ENCODE data around the gene ROGDI.

ROGDI gene

GRCh38 chr16:4833584-4833983 lies 31.2 kb upstream of the ROGDI start:
- Histone ChIP-seq H3K36me3 (ENCODE audit: insufficient read depth, low read length) (peaks cover 88% of the 10 kb centered on the region), H3K9me2 (ENCODE audit: low read depth, low read length) (no peaks in the 10 kb centered on the region), H3K4me2 (ENCODE audit: low read length) (no peak overlapping the region), H2AFZ (ENCODE audit: low read length) (no peak overlapping the region), H3K27me3 (ENCODE audit: insufficient read depth, low read length) (no peaks in the 10 kb centered on the region), H3K9ac (ENCODE audit: low read length) (no peak overlapping the region), H3F3A (ENCODE audit: insufficient read depth, low read length) (no peaks in the 10 kb centered on the region), H3K4me1 (ENCODE audit: insufficient read depth, low read length, severe bottlenecking) (no peaks in the 10 kb centered on the region), H3K79me2 (ENCODE audit: insufficient read depth, low read length) (no peaks in the 10 kb centered on the region), H3K9me3 (ENCODE audit: low read length) (no peaks in the 10 kb centered on the region), H3K27ac (ENCODE audit: low read depth, low read length, poor library complexity, severe bottlenecking) (no peak overlapping the region), H4K20me1 (ENCODE audit: insufficient read depth, low read length) (no peaks in the 10 kb centered on the region), H3K4me3 (ENCODE audit: low read depth, low read length, poor library complexity, severe bottlenecking) (no peak overlapping the region)
- no peak for TF ChIP-seq EZH2 (IDR thresholded peaks at IDR 0.05; ENCODE audit: borderline replicate concordance, low read length)
- TF ChIP-seq, protein P1, sequence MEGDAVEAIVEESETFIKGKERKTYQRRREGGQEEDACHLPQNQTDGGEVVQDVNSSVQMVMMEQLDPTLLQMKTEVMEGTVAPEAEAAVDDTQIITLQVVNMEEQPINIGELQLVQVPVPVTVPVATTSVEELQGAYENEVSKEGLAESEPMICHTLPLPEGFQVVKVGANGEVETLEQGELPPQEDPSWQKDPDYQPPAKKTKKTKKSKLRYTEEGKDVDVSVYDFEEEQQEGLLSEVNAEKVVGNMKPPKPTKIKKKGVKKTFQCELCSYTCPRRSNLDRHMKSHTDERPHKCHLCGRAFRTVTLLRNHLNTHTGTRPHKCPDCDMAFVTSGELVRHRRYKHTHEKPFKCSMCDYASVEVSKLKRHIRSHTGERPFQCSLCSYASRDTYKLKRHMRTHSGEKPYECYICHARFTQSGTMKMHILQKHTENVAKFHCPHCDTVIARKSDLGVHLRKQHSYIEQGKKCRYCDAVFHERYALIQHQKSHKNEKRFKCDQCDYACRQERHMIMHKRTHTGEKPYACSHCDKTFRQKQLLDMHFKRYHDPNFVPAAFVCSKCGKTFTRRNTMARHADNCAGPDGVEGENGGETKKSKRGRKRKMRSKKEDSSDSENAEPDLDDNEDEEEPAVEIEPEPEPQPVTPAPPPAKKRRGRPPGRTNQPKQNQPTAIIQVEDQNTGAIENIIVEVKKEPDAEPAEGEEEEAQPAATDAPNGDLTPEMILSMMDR (IDR thresholded peaks at IDR 0.05; ENCODE audit: low read length): no peak

DNA sequence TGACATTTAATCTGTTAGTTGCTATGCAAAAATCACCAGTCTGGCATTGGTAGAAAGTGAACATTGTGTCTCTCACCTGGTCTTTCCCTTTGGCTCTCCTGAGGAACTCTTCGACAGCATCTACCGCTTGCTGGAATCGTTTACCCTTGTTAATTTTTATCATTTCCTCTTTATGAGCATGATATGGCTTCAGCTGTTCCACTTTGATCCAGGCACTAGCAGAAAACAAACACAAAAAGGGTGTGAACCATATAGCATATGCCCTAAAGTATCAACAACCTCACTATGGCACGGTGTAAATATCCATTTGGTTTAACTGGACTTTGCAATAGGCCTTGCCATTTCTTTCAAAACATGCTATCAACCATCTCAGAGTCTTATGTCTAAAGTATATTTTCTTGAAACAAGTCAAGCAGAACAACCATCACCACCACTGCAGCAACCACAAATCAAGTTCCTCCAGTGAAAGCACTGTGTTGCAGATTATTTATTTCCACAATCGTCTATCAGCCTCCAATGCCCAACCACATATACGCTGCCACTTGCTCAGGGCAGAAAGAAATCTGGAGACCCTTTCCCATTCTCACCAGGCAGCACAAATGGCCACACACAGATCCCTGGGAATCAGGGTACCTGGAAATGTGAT lies 30.4 kb upstream of the ROGDI start:
- H3K79me2 ChIP-seq (ENCODE audit: insufficient read depth, low read length): no peaks in the 10 kb centered on the region
- no peak overlapping the region for H3K27ac ChIP-seq (ENCODE audit: low read depth, low read length, poor library complexity, severe bottlenecking)
- TF ChIP-seq EZH2 (IDR thresholded peaks at IDR 0.05; ENCODE audit: borderline replicate concordance, low read length): no peak
- TF ChIP-seq, protein P1 (IDR thresholded peaks at IDR 0.05; ENCODE audit: low read length): no peak
- H3K9me3 ChIP-seq (ENCODE audit: low read length): no peaks in the 10 kb centered on the region
- H3K9ac ChIP-seq (ENCODE audit: low read length): no peak overlapping the region
- H2AFZ ChIP-seq (ENCODE audit: low read length): no peak overlapping the region
- no peaks in the 10 kb centered on the region for H3K4me1 ChIP-seq (ENCODE audit: insufficient read depth, low read length, severe bottlenecking)
- H3F3A ChIP-seq (ENCODE audit: insufficient read depth, low read length): no peaks in the 10 kb centered on the region
- no peaks in the 10 kb centered on the region for H3K27me3 ChIP-seq (ENCODE audit: insufficient read depth, low read length)
- peaks cover 86% of the 10 kb centered on the region for H3K36me3 ChIP-seq (ENCODE audit: insufficient read depth, low read length)
- no peaks in the 10 kb centered on the region for H4K20me1 ChIP-seq (ENCODE audit: insufficient read depth, low read length)
- no peak overlapping the region for H3K4me3 ChIP-seq (ENCODE audit: low read depth, low read length, poor library complexity, severe bottlenecking)
- no peaks in the 10 kb centered on the region for H3K9me2 ChIP-seq (ENCODE audit: low read depth, low read length)
- H3K4me2 ChIP-seq (ENCODE audit: low read length): no peak overlapping the region

DNA sequence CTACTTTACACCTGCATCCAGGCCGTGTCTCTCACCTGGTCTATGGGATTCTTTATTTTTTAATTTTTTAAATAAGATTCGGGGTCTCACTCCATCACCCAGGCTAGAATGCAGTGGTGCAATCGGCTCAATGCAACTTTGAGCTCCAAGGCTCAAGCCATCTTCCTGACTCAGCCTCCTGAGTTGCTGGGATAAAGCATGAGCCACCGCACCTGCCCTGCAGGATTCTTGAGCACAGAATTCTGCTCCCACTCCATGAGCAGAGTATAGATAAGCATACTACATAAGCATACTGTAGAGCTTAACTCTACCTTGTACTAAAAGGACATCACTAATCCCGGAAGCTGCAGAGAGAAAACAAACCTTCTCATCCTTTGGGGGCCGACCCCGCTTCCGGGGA lies 29.2 kb upstream of the ROGDI start:
- peaks cover 86% of the 10 kb centered on the region for H3K36me3 ChIP-seq (ENCODE audit: insufficient read depth, low read length)
- no peak for TF ChIP-seq EZH2 (IDR thresholded peaks at IDR 0.05; ENCODE audit: borderline replicate concordance, low read length)
- TF ChIP-seq, protein P1 (IDR thresholded peaks at IDR 0.05; ENCODE audit: low read length): no peak

More for the DNA sequence above, 29.2 kb upstream of the ROGDI start:
- no peaks in the 10 kb centered on the region for H3K9me3 ChIP-seq (ENCODE audit: low read length)
- H3K27me3 ChIP-seq (ENCODE audit: insufficient read depth, low read length): no peaks in the 10 kb centered on the region
- no peak overlapping the region for H3K4me2 ChIP-seq (ENCODE audit: low read length)
- no peak overlapping the region for H3K4me3 ChIP-seq (ENCODE audit: low read depth, low read length, poor library complexity, severe bottlenecking)
- no peaks in the 10 kb centered on the region for H3K4me1 ChIP-seq (ENCODE audit: insufficient read depth, low read length, severe bottlenecking)
- H3K9me2 ChIP-seq (ENCODE audit: low read depth, low read length): no peaks in the 10 kb centered on the region
- H2AFZ ChIP-seq (ENCODE audit: low read length): no peak overlapping the region
- no peaks in the 10 kb centered on the region for H3K79me2 ChIP-seq (ENCODE audit: insufficient read depth, low read length)
- no peak overlapping the region for H3K27ac ChIP-seq (ENCODE audit: low read depth, low read length, poor library complexity, severe bottlenecking)
- H4K20me1 ChIP-seq (ENCODE audit: insufficient read depth, low read length): no peaks in the 10 kb centered on the region
- H3K9ac ChIP-seq (ENCODE audit: low read length): no peak overlapping the region
- no peaks in the 10 kb centered on the region for H3F3A ChIP-seq (ENCODE audit: insufficient read depth, low read length)
